Epithelial cell of esophagus (primary cell): ENCODE results near the gene SNX30.
A peak's percentile ranks its signal among the peaks of the same experiment; 100 is the strongest.

Experiments
- DNase-seq: peaks from one replicate; pipeline ENCODE4 v3.0.0; 2010; ENCODE audit warnings: low read depth
- H3K4me3 ChIP-seq: 2 replicates; pipeline ENCODE4 v1.5.1; 2011; ENCODE audit warnings: mild to moderate bottlenecking, low read length, control low read depth
- CTCF ChIP-seq: IDR thresholded peaks from 2 replicates; pipeline ENCODE4 v1.5.1; 2011; ENCODE audit warnings: low read depth, mild to moderate bottlenecking, low read length, control low read depth, inconsistent platforms; ENCODE audit not compliant: insufficient read depth; ENCODE audit errors: missing control alignments

The SNX30 gene

DNA sequence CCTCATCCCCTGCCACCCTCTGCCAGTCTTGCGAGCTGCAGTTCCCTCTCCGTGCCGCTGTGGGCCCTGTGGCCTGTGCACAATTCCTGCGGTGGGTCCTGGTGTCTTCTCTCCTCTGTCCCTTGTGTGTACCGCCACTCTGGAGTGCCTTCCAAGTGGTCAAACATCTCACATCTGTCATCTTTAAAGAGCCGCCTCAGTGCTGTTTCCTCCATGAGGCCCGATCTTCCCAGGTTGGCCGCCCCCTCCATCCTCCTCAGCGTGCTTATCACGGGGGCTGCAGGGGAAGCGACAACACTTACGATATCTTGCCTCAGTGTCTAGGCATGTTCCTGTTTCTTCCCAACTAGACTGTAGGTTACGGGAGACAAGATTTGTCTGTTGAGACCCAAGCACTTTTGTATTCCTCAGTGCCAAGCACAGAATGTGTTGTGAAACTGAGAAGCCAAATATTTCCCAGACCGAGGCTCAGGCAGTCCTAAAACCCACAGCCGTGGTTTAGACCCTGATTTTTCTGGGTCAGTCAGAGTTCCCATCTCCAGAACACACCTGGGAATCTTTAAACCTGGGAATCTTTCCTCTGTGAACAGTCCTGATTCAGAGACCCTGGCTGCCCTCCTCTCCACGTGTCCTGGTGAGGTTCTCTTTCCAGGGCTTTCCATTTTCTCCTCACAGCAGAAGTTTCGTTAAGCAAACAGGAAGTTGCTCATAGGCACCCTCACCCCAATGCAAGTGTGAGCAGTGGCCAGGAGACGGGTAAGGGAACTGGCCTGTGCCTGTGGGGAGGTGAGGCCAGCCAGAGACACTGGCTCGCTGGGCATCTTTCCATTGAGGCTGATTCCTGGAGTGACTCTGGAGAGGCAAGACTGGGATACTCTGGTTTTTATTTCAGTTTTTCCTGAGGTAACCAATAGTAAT is 111.3 kb downstream of the SNX30 start:
- peak; percentile 58 for DNase-seq
- no peak overlapping the region for H3K4me3 ChIP-seq
- TF ChIP-seq CTCF, result no peak

GRCh38 chr9:112863214-112863613 is 112.7 kb downstream of the SNX30 start:
- H3K4me3 ChIP-seq, result no peak overlapping the region
- no peak for TF ChIP-seq CTCF
- DNase-seq, result no peak

DNA sequence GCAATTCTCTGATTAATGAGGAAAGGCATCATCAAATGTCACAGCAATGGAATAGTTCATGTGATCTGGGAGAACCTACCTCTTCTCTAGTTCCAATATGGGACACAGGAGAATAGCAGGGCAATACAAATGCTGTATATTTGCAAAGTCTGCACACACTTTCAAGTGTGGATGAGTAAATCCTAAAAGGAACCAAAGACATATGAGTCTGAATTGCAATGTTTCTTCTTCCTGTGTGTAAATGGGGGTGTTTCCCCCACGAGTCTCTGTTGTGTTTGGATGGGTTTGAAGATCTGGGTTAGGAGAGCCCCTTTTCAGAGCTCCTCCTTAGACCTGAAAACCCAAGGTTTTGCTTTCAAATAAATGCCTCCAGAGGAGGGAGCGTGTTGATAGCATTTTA is 113.2 kb downstream of the SNX30 start:
- H3K4me3 ChIP-seq, result no peak overlapping the region

GRCh38 chr9:112864403-112864802 is 113.8 kb downstream of the SNX30 start:
- no peak overlapping the region for H3K4me3 ChIP-seq
- TF ChIP-seq CTCF, result no peak

More for the DNA sequence above, 113.2 kb downstream of the SNX30 start:
- no peak for DNase-seq
- no peak for TF ChIP-seq CTCF

GRCh38 chr9:112864982-112865381 is 114.4 kb downstream of the SNX30 start:
- no peak for DNase-seq
- no peak for TF ChIP-seq CTCF

More at GRCh38 chr9:112864403-112864802, 113.8 kb downstream of the SNX30 start:
- DNase-seq, result no peak

GRCh38 chr9:112866662-112867274 is 116.2 kb downstream of the SNX30 start:
- peak; percentile 77 for DNase-seq
- TF ChIP-seq CTCF, result no peak
- no peak overlapping the region for H3K4me3 ChIP-seq

More at GRCh38 chr9:112864982-112865381, 114.4 kb downstream of the SNX30 start:
- H3K4me3 ChIP-seq, result no peak overlapping the region
